HFFc6 (cell line): Measurements from ENCODE around the gene POFUT2. TPM values are rescaled to one million over a fixed set of nuclear protein-coding genes. Genes with fewer than 3 reads are reported as not detected.
A peak's percentile ranks its signal among the peaks of the same experiment; 100 is the strongest.

Experiments used
- DNase-seq: peaks from one replicate; pipeline ENCODE4 v3.0.0-alpha.2; 2018
- H3K27ac Mint-ChIP-seq: 2 replicates; pipeline ENCODE4 v1.8.0; 2020; ENCODE audit warnings: mild to moderate bottlenecking, mixed read lengths
- H3K27me3 Mint-ChIP-seq: 2 replicates; pipeline ENCODE4 v1.8.0; 2021; ENCODE audit warnings: mild to moderate bottlenecking, moderate library complexity, mixed read lengths; ENCODE audit not compliant: insufficient read depth
- H3K36me3 Mint-ChIP-seq: 2 replicates; pipeline ENCODE4 v1.8.0; 2021; ENCODE audit warnings: low read depth, mixed read lengths
- H3K4me1 Mint-ChIP-seq: 2 replicates; pipeline ENCODE4 v1.8.0; 2020; ENCODE audit warnings: low read depth, mixed read lengths
- H3K4me3 Mint-ChIP-seq: 2 replicates; pipeline ENCODE4 v1.8.0; 2020; ENCODE audit warnings: mild to moderate bottlenecking, moderate library complexity, mixed read lengths
- H3K9me3 Mint-ChIP-seq: 2 replicates; pipeline ENCODE4 v1.8.0; 2020; ENCODE audit warnings: mild to moderate bottlenecking, mixed read lengths
- long read RNA-seq: library from polyadenylated mRNA; unstranded; transcript quantifications from one replicate; pipeline ENCODE4 v2.0.0, GENCODE V29; 2019
- total RNA-seq, 6 experiments: library from RNA; stranded (reverse); fragmentation: NEBNext Ultra II Directional; extraction: Animal tissue kit (Norgen Biotek cat#: 25700); gene quantifications; 2 replicates in 1 of 6; 3 replicates in 5 of 6; pipeline ENCODE4 v1.2.3, GENCODE V29; 2021
- TF ChIP-seq, protein P1 (sequence below): fragments of 200-600 bp; sonication (generic); IDR thresholded peaks from 2 replicates; pipeline ENCODE4 v1.5.0; 2021; ENCODE audit warnings: antibody characterized with exemption, mild to moderate bottlenecking

Gene POFUT2, protein sequence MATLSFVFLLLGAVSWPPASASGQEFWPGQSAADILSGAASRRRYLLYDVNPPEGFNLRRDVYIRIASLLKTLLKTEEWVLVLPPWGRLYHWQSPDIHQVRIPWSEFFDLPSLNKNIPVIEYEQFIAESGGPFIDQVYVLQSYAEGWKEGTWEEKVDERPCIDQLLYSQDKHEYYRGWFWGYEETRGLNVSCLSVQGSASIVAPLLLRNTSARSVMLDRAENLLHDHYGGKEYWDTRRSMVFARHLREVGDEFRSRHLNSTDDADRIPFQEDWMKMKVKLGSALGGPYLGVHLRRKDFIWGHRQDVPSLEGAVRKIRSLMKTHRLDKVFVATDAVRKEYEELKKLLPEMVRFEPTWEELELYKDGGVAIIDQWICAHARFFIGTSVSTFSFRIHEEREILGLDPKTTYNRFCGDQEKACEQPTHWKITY
- total RNA-seq: 100 to 1,000 TPM in 1 of 6 experiments, 10 to 100 TPM in 5; 78.2 to 112 (median 80.3) TPM
- long read RNA-seq, transcript POFUT2-203 (9 exons, 2,871 nt): major isoform, 6 of 17 reads
- long read RNA-seq, partial matches to known transcripts: 1 of 17 reads
- long read RNA-seq, other reads (novel, unspliced or antisense): 9 of 17 reads

DNA sequence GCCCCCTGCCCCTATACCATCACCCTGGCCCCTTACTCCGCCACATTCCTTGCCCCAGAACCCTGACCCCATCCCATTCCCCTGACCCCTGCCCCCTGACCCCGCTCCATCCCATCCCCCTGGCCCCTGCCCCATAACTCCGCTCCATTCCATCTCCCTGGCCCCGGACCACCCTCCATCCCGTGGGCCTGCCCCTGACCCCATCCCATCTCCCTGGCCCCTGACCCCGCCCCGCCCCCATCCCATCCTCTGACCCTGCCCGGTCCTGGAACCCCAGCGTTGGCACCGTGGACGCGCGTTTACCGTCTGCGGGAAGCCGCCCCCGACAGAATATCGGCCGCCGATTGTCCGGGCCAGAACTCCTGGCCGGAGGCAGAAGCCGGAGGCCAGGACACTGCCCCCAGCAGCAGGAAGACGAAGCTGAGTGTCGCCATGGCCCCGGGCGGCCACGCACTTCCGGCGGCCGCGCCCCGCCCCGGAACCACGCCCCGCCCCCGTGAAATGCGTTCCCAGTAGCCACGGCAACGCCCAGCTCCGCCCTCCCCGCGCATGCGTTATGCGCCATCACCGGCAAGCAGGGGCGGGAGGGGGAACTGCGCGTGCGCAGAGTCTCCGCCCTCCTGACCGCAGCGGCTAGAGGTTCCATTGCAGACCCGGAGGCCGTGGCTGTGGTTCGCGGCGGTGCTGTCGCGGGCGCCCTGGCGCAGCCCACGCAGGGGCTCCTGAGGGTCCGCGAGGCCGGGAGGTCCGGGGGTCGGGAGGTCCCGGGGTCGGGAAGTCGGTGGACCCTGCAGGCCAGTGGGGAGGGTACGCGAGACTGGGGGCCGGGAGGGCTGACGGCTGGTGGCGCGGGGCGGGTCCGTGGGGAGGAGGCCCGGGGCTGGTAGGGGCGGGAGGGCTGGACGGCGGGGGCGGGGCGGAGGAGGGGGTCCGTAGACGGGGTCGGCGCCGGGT is at the start of gene POFUT2:
Gene POFUT2 (minus strand): TSS at position 458 of the 954 bp plus-strand sequence. CDS start 24 bp downstream, at position 434.
- H3K9me3 Mint-ChIP-seq: no peaks in the 10 kb centered on the region
- H3K36me3 Mint-ChIP-seq: peaks cover 29% of the 10 kb centered on the region
- H3K4me1 Mint-ChIP-seq: peaks cover 44% of the 10 kb centered on the region
- H3K4me3 Mint-ChIP-seq: peak within 1 kb of the TSS; percentile 86
- peaks cover 5% of the 10 kb centered on the region; the same call in 1 of the 2 replicates for H3K27me3 Mint-ChIP-seq
- TF ChIP-seq, protein P1, sequence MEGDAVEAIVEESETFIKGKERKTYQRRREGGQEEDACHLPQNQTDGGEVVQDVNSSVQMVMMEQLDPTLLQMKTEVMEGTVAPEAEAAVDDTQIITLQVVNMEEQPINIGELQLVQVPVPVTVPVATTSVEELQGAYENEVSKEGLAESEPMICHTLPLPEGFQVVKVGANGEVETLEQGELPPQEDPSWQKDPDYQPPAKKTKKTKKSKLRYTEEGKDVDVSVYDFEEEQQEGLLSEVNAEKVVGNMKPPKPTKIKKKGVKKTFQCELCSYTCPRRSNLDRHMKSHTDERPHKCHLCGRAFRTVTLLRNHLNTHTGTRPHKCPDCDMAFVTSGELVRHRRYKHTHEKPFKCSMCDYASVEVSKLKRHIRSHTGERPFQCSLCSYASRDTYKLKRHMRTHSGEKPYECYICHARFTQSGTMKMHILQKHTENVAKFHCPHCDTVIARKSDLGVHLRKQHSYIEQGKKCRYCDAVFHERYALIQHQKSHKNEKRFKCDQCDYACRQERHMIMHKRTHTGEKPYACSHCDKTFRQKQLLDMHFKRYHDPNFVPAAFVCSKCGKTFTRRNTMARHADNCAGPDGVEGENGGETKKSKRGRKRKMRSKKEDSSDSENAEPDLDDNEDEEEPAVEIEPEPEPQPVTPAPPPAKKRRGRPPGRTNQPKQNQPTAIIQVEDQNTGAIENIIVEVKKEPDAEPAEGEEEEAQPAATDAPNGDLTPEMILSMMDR: no peak
- peak; percentile 92 for DNase-seq
- peak within 1 kb of the TSS; percentile 54 for H3K27ac Mint-ChIP-seq

DNA sequence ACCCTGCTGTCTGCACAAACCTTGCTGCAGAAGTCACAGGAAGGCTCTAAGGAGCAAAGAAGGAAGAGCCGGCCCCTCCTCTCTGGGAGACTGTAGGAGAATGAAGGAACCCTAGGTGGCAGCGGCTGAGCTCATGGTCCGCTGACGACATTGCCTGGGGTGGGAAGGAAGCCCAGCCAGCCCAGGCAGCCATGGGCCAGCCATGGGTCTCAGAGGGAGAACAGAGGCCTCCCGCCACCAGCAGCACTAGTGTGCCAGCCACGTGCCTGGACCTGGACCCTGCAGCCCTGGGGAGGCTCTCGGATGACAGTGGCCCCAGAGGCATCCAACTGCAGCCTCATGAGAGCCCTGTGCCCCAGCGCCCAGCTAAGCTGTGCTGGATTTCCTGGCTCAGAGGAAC is 49.2 kb upstream of the POFUT2 start:
- Mint-ChIP-seq H3K4me3 (no peak overlapping the region), H3K9me3 (peaks cover 4% of the 10 kb centered on the region), H3K36me3 (no peaks in the 10 kb centered on the region; the same call in 1 of the 2 replicates), H3K4me1 (peaks cover 6% of the 10 kb centered on the region; the same call in 1 of the 2 replicates), H3K27ac (no peak overlapping the region), H3K27me3 (peaks cover 3% of the 10 kb centered on the region)
- DNase-seq: no peak
- TF ChIP-seq, protein P1: no peak

DNA sequence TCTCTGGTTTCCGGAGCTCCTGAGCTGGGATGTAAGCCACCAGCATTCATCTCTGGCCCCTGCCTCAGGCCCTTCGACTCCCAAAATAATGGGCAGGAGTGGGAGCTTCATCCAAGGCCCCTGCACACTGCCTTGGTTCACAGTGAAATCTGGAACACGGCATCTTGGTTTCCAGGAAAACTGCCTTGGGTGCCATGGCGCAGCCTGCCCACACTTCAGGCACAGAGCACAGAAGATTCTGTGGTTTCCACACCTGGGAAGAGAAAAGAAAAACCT is 48.8 kb upstream of the POFUT2 start:
- Mint-ChIP-seq H3K27me3 (peaks cover 3% of the 10 kb centered on the region), H3K9me3 (peaks cover 4% of the 10 kb centered on the region), H3K4me3 (no peak overlapping the region), H3K27ac (no peak overlapping the region), H3K36me3 (no peaks in the 10 kb centered on the region; the same call in 1 of the 2 replicates), H3K4me1 (peaks cover 6% of the 10 kb centered on the region; the same call in 1 of the 2 replicates)
- no peak for DNase-seq
- TF ChIP-seq, protein P1: no peak

DNA sequence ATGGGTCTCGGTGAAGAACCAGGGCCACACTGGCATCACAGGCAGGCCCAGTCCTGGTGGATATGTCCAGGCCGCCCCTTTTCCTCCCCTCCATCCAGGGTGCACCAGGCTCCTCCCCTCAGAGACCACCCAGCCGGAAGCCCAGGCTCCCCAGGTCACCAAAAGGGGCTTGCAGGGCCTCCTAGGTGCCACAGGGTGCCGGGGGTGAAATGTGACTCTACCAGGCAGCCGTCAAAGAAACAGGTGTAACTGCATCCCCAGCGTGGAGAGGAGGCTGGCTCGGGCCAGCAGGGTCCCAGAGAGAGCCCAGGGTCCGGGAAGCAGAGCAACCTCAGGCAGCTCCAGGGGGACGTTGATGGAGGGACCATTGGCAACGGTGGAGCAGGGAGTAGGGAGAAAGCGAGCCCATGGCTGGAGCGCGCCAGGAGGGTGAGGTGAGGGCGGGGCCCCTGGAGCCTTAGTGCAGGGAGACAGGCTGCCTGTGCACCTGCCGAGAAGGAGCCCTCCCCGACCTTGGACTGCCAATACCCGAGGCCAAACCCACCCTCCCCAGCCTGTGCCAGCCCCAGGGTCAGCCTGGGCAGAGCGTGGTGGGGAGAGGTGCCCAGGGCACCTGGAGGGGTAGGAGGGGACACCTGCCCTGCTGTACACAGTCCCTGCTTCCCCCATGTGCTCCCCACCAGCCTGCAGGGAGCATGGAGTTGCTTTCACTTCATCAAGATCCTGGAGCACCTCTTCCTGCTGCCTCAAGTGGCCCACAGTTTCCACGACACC is 48.3 kb upstream of the POFUT2 start:
- TF ChIP-seq, protein P1: no peak
- DNase-seq: no peak
- peaks cover 2% of the 10 kb centered on the region for H3K27me3 Mint-ChIP-seq
- H3K9me3 Mint-ChIP-seq: peaks cover 4% of the 10 kb centered on the region
- H3K36me3 Mint-ChIP-seq: no peaks in the 10 kb centered on the region; the same call in 1 of the 2 replicates
- peaks cover 6% of the 10 kb centered on the region; the same call in 1 of the 2 replicates for H3K4me1 Mint-ChIP-seq
- H3K27ac Mint-ChIP-seq: no peak overlapping the region
- H3K4me3 Mint-ChIP-seq: no peak overlapping the region
